Stimulated activated naive CD8-positive, alpha-beta T cell treated with anti-CD3 and anti-CD28 coated beads, Interleukin-15, amount 100 ng/mL, for 72 hours (primary cell): ENCODE results near the gene SRP19.
"Not testable (repeated sequence)": the region's sequence is repeated elsewhere in the genome, so short reads cannot be mapped to it uniquely, and the experiment has no call there.

ENCODE experiments used
- ATAC-seq: fragments of 150-1000 bp; cut with Tn5 transposase; 2 replicates; pipeline ENCODE4 v1.10.0; 2021; ENCODE audit warnings: mild to moderate bottlenecking, moderate library complexity
- DNase-seq, 2 donors: peaks; one replicate each; pipeline ENCODE4 v3.0.0; 2021 to 2022
- H3K27ac Mint-ChIP-seq, 2 donors: one replicate each; pipeline ENCODE4 v1.8.0; 2022; ENCODE audit warnings: mild to moderate bottlenecking in 2 of 2, mixed read lengths in 2 of 2, moderate library complexity in 2 of 2
- H3K27me3 Mint-ChIP-seq: one replicate; pipeline ENCODE4 v1.8.0; 2022; ENCODE audit warnings: mixed read lengths
- H3K4me1 Mint-ChIP-seq: one replicate; pipeline ENCODE4 v1.8.0; 2022; ENCODE audit warnings: mild to moderate bottlenecking, mixed read lengths
- H3K4me3 Mint-ChIP-seq, 2 donors: one replicate each; pipeline ENCODE4 v1.8.0; 2022; ENCODE audit warnings: mild to moderate bottlenecking in 2 of 2, mixed read lengths in 2 of 2, moderate library complexity in 1 of 2
- H3K9me3 Mint-ChIP-seq, 2 donors: one replicate each; pipeline ENCODE4 v1.8.0; 2022; ENCODE audit warnings: mixed read lengths in 2 of 2

SRP19 gene

DNA sequence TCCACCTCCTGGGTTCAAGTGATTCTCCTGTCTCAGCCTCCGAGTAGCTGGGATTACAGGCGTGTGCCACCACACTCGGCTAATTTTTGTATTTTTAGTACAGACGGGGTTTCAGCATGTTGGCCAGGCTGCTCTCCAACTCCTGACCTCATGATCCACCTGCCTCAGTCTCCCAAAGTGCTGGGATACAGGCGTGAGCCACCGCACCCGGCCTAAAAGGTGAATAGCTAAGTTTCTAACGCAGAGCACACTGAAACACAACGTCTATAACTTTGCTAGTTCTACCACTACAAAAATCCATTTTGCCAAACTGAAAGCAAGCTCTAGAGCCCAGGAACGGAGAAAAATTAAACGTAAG is 537 bp upstream of the SRP19 start:
- H3K4me3 Mint-ChIP-seq: peak overlapping the region; percentile 90 to 91
- peaks cover 28% of the 10 kb centered on the region for H3K4me1 Mint-ChIP-seq
- ATAC-seq, H3K9me3 Mint-ChIP-seq: not testable (repeated sequence)
- peaks cover 26% of the 10 kb centered on the region for H3K27me3 Mint-ChIP-seq
- DNase-seq: peak in 1 of 2 donors; percentile 15
- peak overlapping the region; percentile 98 to 99 for H3K27ac Mint-ChIP-seq

- Mint-ChIP-seq H3K4me1 (peaks cover 34% of the 10 kb centered on the region), H3K9me3 (no peaks in the 10 kb centered on the region), H3K27me3 (peaks cover 15% of the 10 kb centered on the region), H3K4me3 (peak overlapping the region; percentile 90 to 91), H3K27ac (peak overlapping the region; percentile 98 to 99)
- ATAC-seq: no peak
- no peak for DNase-seq
Observed at GRCh38 chr5:112861638-112861985, 525 bp downstream of the SRP19 start.

DNA sequence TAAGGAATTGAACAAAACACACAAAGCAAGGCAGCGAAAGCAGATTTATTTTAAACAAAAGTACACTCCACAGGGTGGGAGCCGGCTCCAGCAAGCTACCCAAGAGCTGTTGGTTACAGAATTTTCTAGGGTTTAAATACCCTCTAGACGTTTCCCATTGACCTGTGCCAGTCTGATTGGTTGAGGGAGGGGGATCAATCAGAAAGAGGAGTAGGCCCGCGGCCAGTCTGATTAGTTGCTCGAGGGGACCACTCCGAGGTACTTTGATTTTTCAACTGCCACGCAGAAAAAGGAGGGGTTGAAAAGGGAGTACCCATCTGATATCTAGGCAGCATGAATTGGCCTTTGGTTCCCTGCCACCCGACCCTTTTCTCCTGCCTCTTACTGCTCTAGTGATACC is 998 bp downstream of the SRP19 start:
- peaks cover 13% of the 10 kb centered on the region for H3K27me3 Mint-ChIP-seq
- ATAC-seq (no peak), DNase-seq (no peak)
- H3K4me1 Mint-ChIP-seq: peaks cover 38% of the 10 kb centered on the region
- H3K27ac Mint-ChIP-seq: peak overlapping the region; percentile 98 to 99
- no peaks in the 10 kb centered on the region for H3K9me3 Mint-ChIP-seq
- peak overlapping the region; percentile 90 to 91 for H3K4me3 Mint-ChIP-seq

GRCh38 chr5:112863549-112863948 is 2.5 kb downstream of the SRP19 start:
- peaks cover 1% of the 10 kb centered on the region for H3K27me3 Mint-ChIP-seq

DNA sequence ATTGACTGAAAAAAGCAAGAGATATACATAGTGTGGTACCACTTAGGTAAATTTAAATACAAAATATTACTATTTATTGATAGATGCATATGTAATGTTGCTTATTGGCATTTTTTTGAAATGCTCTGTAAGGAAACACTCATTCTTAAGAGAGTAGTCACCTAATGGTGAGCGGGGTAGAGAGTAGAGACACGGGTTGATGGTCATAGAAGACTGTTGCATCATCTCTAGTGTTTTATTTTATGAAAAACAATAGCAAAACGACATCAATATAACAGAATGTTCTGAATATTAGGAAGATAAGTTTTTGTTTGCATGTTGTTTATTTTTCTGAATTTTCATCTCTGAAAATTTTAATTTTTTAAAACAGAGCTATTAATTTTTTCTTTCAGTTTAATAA is 4.0 kb downstream of the SRP19 start:
- Mint-ChIP-seq H3K27me3 (no peaks in the 10 kb centered on the region), H3K9me3 (no peaks in the 10 kb centered on the region), H3K4me3 (no peak overlapping the region), H3K27ac (peak overlapping the region in 1 of 2 donors; percentile 19), H3K4me1 (peaks cover 64% of the 10 kb centered on the region)
- no peak for DNase-seq
- no peak for ATAC-seq

More at GRCh38 chr5:112863549-112863948, 2.5 kb downstream of the SRP19 start:
- H3K9me3 Mint-ChIP-seq: no peaks in the 10 kb centered on the region
- H3K4me3 Mint-ChIP-seq: peak overlapping the region; percentile 90 to 91
- DNase-seq: no peak
- ATAC-seq: no peak
- H3K27ac Mint-ChIP-seq: peak overlapping the region; percentile 73 to 88
- H3K4me1 Mint-ChIP-seq: peaks cover 50% of the 10 kb centered on the region

DNA sequence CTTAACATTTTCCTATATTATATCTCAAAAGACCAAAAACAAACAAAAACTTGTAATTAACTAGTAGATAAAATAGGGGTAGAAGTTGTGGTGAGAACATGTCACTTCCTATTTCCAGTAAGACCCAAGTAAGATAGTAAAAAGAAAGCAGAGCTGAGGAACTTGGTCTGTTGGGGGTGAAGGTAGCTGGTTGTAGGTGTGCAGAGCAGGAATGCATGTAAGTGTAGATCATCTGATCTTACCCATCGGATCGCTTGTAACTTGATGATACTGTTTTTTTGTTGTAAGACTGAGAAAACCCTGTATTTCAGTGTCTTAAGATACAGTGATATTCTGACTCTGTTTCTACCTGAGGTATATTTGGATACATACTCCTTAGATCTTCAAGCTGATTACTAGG is 5.7 kb downstream of the SRP19 start:
- peak overlapping the region; percentile 76 to 92 for H3K27ac Mint-ChIP-seq
- H3K4me3 Mint-ChIP-seq: no peak overlapping the region
- DNase-seq: no peak
- peak; percentile 58 for ATAC-seq
- no peaks in the 10 kb centered on the region for H3K27me3 Mint-ChIP-seq
- no peaks in the 10 kb centered on the region for H3K9me3 Mint-ChIP-seq
- H3K4me1 Mint-ChIP-seq: peaks cover 59% of the 10 kb centered on the region

GRCh38 chr5:112867411-112867810 is 6.3 kb downstream of the SRP19 start:
- H3K27me3 Mint-ChIP-seq: no peaks in the 10 kb centered on the region
- H3K9me3 Mint-ChIP-seq: no peaks in the 10 kb centered on the region
- peak overlapping the region in 1 of 2 donors; percentile 84 for H3K27ac Mint-ChIP-seq
- H3K4me1 Mint-ChIP-seq: peaks cover 55% of the 10 kb centered on the region
- no peak for ATAC-seq
- DNase-seq: no peak
- no peak overlapping the region for H3K4me3 Mint-ChIP-seq

DNA sequence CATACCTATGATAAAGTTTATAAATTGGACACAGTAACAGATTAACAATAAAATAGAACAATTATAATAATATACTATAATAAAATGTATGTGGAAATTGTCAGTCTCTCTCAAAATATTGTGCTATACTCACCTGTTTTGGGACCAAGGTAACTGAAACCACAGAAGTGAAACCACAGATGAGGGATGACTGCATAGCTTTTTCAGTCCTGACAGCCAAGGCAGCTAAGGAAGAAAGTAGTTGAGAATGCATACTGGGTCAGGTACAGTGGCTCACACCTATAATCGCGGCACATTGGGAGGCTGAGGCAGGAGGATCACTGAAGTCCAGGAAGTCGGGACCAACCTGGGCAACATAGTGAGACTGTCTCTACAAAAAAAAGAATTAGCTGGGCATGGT is 8.9 kb downstream of the SRP19 start:
- DNase-seq (peak in 1 of 2 donors; percentile 24), ATAC-seq (peak; percentile 84)
- Mint-ChIP-seq H3K27me3 (no peaks in the 10 kb centered on the region), H3K9me3 (no peaks in the 10 kb centered on the region), H3K4me3 (no peak overlapping the region), H3K4me1 (peaks cover 50% of the 10 kb centered on the region), H3K27ac (no peak overlapping the region)

DNA sequence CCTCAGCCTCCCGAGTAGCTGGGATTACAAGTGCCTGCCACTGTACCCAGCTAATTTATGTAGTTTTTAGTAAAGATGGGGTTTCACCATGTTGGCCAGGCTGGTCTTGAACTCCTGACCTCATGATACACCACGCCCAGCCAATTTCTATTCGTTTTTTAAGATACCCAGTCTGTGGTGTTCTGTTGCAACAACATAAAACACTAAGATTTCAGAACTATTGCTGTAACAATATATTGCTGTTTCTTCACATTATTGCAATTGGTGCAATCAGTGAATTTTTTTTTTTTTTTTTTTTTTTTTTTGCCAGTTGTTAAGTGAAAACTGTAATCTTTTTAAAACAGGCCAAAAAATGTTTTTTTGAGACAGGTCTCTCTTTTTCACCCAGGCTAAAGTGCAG is 9.9 kb downstream of the SRP19 start:
- Mint-ChIP-seq H3K4me1 (peaks cover 50% of the 10 kb centered on the region), H3K4me3 (no peak overlapping the region), H3K27me3 (no peaks in the 10 kb centered on the region), H3K9me3 (no peaks in the 10 kb centered on the region), H3K27ac (peak overlapping the region in 1 of 2 donors; percentile 78)
- DNase-seq (no peak), ATAC-seq (no peak)

DNA sequence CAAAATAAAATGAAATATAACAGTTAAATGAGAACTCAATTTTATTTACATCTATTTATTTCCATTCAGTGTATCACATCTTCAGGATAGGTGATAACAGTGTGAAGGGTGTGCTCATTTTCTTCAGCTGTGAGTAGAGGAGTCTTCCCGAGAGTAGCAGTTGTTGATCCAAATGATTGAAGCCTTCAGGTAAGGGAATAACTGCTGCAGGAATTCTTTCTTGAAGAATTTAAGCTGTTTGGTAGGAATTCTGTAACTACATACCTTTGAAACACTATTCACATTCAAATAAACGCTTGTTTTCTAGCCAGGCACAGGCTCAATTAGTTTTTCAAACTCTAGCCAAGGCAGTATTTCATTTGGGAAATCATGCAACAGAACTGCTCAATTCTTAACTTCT is 15.3 kb downstream of the SRP19 start:
- no peaks in the 10 kb centered on the region for H3K9me3 Mint-ChIP-seq
- no peak overlapping the region for H3K4me3 Mint-ChIP-seq
- DNase-seq: no peak
- H3K27ac Mint-ChIP-seq: no peak overlapping the region
- no peak for ATAC-seq
- peaks cover 34% of the 10 kb centered on the region for H3K4me1 Mint-ChIP-seq
- no peaks in the 10 kb centered on the region for H3K27me3 Mint-ChIP-seq

GRCh38 chr5:112878101-112878500 is 17.0 kb downstream of the SRP19 start:
- H3K4me3 Mint-ChIP-seq: no peak overlapping the region
- H3K27me3 Mint-ChIP-seq: no peaks in the 10 kb centered on the region
- H3K27ac Mint-ChIP-seq: peak overlapping the region in 1 of 2 donors; percentile 14
- DNase-seq: no peak
- H3K9me3 Mint-ChIP-seq: no peaks in the 10 kb centered on the region
- peaks cover 34% of the 10 kb centered on the region for H3K4me1 Mint-ChIP-seq
- no peak for ATAC-seq

DNA sequence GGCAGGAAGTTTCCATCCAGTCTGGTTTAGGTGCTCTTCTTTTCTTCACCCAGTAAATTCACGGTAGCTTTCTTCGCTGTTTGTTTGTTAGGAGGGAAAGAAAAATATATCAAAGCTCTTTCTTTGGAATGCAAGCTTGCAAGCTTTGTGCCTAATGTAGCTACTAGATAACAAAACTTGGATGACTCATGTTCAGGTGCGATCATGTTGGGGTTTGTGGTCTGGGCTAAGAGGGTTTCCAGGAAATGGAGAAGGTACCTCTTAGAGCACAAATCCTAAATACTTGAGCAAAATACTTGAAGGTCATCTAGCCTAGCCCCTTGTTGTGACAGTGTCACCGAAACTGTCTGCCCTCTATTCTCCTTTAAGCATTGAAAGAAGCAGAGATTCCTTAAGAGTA is 17.7 kb downstream of the SRP19 start:
- Mint-ChIP-seq H3K4me3 (peak overlapping the region; percentile 28 to 54), H3K9me3 (no peaks in the 10 kb centered on the region), H3K27ac (peak overlapping the region; percentile 86 to 88), H3K4me1 (peaks cover 29% of the 10 kb centered on the region), H3K27me3 (no peaks in the 10 kb centered on the region)
- ATAC-seq (peak; percentile 93), DNase-seq (peak; percentile 57 to 67)

DNA sequence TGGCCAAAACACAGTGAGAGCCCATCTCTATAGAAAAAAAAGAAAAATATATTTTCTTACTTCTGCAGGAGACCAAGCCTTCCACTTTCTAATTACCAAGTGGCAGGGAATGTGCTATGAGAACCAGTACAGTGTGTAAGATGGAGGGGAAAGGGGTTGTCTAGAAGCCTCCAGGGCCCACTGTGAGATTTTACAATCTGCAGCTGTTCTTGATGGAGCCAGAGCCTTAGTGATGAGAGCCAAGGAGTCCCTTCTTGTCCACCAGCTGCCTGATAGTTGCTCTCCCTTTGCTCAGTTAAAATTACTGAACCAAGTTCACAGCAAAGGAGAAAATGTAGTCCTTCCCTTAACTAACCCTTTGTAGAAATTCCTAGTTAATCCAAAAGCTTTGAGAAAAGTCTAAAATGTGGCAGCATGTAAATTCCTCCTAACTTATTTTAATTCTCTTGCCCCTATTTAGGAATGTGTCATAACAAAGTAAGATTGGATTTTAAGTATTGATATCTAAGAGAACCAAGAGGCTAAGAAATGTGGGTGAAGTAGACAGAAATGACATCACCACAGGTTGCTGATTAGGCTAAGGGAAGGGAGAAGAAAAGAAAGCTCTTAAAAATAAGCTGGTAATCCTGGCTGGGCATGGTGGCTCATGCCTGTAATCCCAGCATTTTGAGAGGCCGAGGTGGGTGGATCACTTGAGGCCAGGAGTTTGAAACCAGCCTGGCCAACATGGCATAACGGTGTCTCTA is 19.3 kb downstream of the SRP19 start:
- no peak for ATAC-seq
- Mint-ChIP-seq H3K27me3 (no peaks in the 10 kb centered on the region), H3K4me1 (peaks cover 26% of the 10 kb centered on the region), H3K4me3 (no peak overlapping the region), H3K27ac (peak overlapping the region in 1 of 2 donors; percentile 82), H3K9me3 (no peaks in the 10 kb centered on the region)
- DNase-seq: no peak

DNA sequence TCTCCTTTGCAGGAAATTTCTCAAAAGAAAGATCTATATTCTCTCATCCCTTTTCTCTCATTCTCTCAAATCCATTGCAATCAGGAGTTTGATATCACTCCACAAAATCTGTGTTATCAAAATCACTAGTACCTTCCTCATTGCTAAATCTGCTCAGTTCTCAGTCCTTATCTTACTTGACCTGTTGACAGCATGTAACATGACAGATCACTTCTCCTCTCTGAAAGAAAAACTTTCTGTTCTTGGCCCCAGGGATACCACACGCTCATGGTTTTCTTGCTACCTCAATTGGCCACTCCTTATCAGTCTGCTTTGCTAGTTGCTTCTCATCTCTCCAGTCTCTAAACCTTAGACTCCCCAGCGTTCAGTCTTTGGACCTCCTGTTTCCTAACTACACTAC is 22.1 kb downstream of the SRP19 start:
- no peak for ATAC-seq
- Mint-ChIP-seq H3K4me3 (no peak overlapping the region), H3K27ac (no peak overlapping the region), H3K4me1 (peaks cover 21% of the 10 kb centered on the region), H3K27me3 (no peaks in the 10 kb centered on the region), H3K9me3 (no peaks in the 10 kb centered on the region)
- no peak for DNase-seq

DNA sequence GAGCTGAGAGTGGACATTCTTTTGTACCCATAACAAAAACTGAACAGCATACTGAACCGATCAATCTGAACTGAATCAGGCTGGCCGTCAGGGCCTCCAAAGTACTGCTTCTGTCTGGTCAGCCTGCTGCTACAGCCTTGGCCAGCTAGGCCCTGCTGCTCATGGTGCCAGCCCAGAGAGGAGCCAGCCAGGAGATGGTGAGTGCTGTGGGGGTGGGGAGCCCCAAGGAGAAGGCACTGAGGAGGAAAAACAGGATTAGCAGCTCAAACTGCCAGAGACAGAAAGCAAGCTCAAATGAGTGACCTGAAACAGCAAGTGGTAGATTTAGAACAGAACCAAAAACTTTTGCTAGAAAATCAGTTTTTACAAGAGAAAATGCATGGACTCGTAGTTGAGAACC is 23.9 kb downstream of the SRP19 start:
- Mint-ChIP-seq H3K4me1 (peaks cover 13% of the 10 kb centered on the region), H3K27me3 (no peaks in the 10 kb centered on the region), H3K4me3 (no peak overlapping the region), H3K9me3 (peaks cover 4 to 6% of the 10 kb centered on the region in 2 donors), H3K27ac (no peak overlapping the region)
- ATAC-seq (no peak), DNase-seq (no peak)

- Mint-ChIP-seq H3K4me1 (peaks cover 13% of the 10 kb centered on the region), H3K9me3 (peaks cover 4 to 6% of the 10 kb centered on the region in 2 donors), H3K27ac (no peak overlapping the region), H3K4me3 (peak overlapping the region; percentile 9 to 16), H3K27me3 (no peaks in the 10 kb centered on the region)
- DNase-seq (no peak), ATAC-seq (peak; percentile 76)
Observed at GRCh38 chr5:112886975-112887374, 25.9 kb downstream of the SRP19 start.

GRCh38 chr5:112892066-112892465 is 31.0 kb downstream of the SRP19 start:
- not testable (repeated sequence) for H3K27ac Mint-ChIP-seq, H3K4me3 Mint-ChIP-seq, ATAC-seq, DNase-seq, H3K27me3 Mint-ChIP-seq, H3K4me1 Mint-ChIP-seq, H3K9me3 Mint-ChIP-seq
